GM12878 (cell line): ENCODE data around the gene NHLRC4. TPM values are rescaled to one million over a fixed set of nuclear protein-coding genes. Genes with fewer than 3 reads are reported as not detected.

Experiments
- ASH2L ChIP-seq: fragments of 300-600, 200-600 bp; sonication (generic); IDR thresholded peaks from 2 replicates; pipeline ENCODE4 v1.6.1; 2017; ENCODE audit warnings: low read depth, mild to moderate bottlenecking, borderline replicate concordance
- ATF7 ChIP-seq: fragments of 450-650 bp; IDR thresholded peaks from 2 replicates; pipeline ENCODE4 v1.6.1; 2016; ENCODE audit warnings: low read depth, mild to moderate bottlenecking
- BHLHE40 ChIP-seq, 2 experiments: fragments of 450-650 bp in 1 of 2; IDR thresholded peaks; 2 replicates each; pipeline ENCODE4 v1.6.1; 2011 to 2017; ENCODE audit warnings: low read depth in 2 of 2, borderline replicate concordance in 1 of 2, improper control_type of control experiment in 1 of 2, low read length in 1 of 2, mild to moderate bottlenecking in 1 of 2
- HDAC6 ChIP-seq: fragments of 200-600 bp; sonication (generic); IDR thresholded peaks from one replicate; pipeline ENCODE4 v1.8.0; 2017; ENCODE audit warnings: antibody characterized with exemption; ENCODE audit not compliant: unreplicated experiment
- IKZF2 ChIP-seq, 2 experiments: fragments of 450-650 bp; IDR thresholded peaks; 2 replicates each; pipeline ENCODE4 v1.6.1; 2017; ENCODE audit warnings: mild to moderate bottlenecking in 2 of 2, moderate library complexity in 2 of 2
- MXI1 ChIP-seq: fragments of 150-350 bp; IDR thresholded peaks from 2 replicates; pipeline ENCODE4 v1.6.1; 2011; ENCODE audit warnings: low read depth, mild to moderate bottlenecking, inconsistent platforms, low read length, improper control_type of control experiment
- NRF1 ChIP-seq: conservative IDR thresholded peaks from 2 replicates; pipeline ENCODE4 v1.6.1; 2011; ENCODE audit warnings: mild to moderate bottlenecking, low read depth, low read length, improper control_type of control experiment
- PAX5 ChIP-seq: IDR thresholded peaks from 2 replicates; pipeline ENCODE4 v1.6.1; 2011; ENCODE audit warnings: low read depth, low read length, borderline replicate concordance
- polyA plus RNA-seq, 11 experiments: library from polyadenylated mRNA; depleted of rRNA in 4 of 11; unstranded in 6 of 11; stranded (reverse) in 5 of 11; fragments of >200 nt; fragmentation: Nextera tagmentation in 4 of 11; fragmentation: Illumina TruSeq in 1 of 11; extraction: Ambion mirVana in 4 of 11; extraction: Trizol in 1 of 11; gene quantifications; 1 replicate in 1 of 11; 2 replicates in 10 of 11; pipeline versions ENCODE4 v1.2.1 to v1.2.3, GENCODE V29; 2011 to 2016; ENCODE audit warnings: inconsistent platforms in 2 of 11, missing spikeins in 2 of 11, low read depth in 1 of 11
- total RNA-seq, 4 experiments: library from RNA; depleted of rRNA in 3 of 4; stranded (reverse); fragments of >200 nt in 3 of 4; fragmentation: Illumina TruSeq in 1 of 4; extraction: Trizol in 1 of 4; gene quantifications; 2 replicates each; pipeline versions ENCODE4 v1.2.1 to v1.2.3, GENCODE V29; 2013 to 2021
- TF ChIP-seq, protein P1 (sequence below): fragments of 450-650 bp; formaldehyde crosslinking; IDR thresholded peaks from 2 replicates; pipeline ENCODE4 v1.5.0; 2022; ENCODE audit warnings: mild to moderate bottlenecking, missing genetic modification characterization
- TF ChIP-seq, protein P2 (sequence below): IDR thresholded peaks from 2 replicates; pipeline ENCODE4 v1.6.1; 2011; ENCODE audit warnings: low read depth, low read length, improper control_type of control experiment, borderline replicate concordance
- TF ChIP-seq, protein P3 (sequence below): fragments of 450-650 bp; IDR thresholded peaks from 2 replicates; pipeline ENCODE4 v1.6.1; 2016; ENCODE audit warnings: mild to moderate bottlenecking

The NHLRC4 gene
- total and polyA plus RNA-seq, 10 of the 15 experiments (the other 5 are each of a cell fraction or from before 2014, with no cell fraction given), result 0.07 to 1.1 (median 0.57) TPM; not detected in 3

DNA sequence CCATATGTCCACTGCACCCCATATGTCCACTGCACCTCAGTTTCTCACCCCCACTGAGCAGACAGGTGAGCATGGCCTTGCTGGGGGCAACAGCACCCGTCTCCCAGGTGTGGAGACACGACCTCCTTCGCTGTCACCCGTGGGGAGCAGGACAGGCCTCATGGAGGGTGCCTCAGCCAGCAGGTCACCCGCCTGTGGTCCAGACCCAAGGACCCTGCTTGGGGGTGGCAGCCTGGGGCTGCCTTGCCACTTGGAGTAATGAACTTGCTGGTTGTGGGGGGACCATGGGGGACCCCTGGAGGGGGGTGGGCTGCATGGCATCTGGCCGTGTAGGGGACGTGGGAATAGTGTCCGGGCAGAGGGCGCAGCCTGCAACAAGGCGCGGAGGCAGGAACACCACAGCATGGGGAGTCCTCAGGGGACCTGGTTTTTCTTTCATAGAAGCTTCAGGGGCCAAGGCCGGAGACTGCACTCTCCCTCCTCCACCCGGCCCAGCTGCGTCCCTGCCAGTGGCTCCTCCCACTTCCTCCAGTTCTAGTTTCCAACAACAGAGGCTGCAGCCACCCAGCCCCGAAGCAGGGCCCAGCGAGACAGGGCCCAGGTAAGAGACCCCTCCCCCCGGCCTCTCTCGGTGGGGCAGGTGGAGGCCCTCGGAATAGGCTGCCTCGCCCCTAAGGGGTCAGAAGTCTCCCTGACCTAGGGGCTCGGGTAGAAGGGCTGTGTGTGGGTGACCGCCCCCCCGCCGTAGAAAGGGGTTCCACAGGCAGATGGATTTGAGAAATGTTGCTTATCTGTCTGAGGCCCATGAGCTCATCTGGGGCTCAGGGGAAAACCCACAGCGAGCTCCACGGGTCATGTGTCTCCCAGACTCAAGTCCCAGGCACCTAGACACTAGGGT is at the start of gene NHLRC4 (continued):
- TF ChIP-seq BHLHE40 (IDR thresholded peaks at IDR 0.05; ENCODE audit: borderline replicate concordance in 1 of 2, low read depth in 2 of 2, low read length in 1 of 2), result no peak
- TF ChIP-seq MXI1, result no peak
- TF ChIP-seq ASH2L, result no peak
- TF ChIP-seq IKZF2 (IDR thresholded peaks at IDR 0.05), result 0 out of 4 replicates have a peak, but pooled peaks of 1 of the 2 experiments have one; percentile 15
- TF ChIP-seq, protein P1, sequence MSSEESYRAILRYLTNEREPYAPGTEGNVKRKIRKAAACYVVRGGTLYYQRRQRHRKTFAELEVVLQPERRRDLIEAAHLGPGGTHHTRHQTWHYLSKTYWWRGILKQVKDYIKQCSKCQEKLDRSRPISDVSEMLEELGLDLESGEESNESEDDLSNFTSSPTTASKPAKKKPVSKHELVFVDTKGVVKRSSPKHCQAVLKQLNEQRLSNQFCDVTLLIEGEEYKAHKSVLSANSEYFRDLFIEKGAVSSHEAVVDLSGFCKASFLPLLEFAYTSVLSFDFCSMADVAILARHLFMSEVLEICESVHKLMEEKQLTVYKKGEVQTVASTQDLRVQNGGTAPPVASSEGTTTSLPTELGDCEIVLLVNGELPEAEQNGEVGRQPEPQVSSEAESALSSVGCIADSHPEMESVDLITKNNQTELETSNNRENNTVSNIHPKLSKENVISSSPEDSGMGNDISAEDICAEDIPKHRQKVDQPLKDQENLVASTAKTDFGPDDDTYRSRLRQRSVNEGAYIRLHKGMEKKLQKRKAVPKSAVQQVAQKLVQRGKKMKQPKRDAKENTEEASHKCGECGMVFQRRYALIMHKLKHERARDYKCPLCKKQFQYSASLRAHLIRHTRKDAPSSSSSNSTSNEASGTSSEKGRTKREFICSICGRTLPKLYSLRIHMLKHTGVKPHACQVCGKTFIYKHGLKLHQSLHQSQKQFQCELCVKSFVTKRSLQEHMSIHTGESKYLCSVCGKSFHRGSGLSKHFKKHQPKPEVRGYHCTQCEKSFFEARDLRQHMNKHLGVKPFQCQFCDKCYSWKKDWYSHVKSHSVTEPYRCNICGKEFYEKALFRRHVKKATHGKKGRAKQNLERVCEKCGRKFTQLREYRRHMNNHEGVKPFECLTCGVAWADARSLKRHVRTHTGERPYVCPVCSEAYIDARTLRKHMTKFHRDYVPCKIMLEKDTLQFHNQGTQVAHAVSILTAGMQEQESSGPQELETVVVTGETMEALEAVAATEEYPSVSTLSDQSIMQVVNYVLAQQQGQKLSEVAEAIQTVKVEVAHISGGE, result no peak
- no peak for TF ChIP-seq NRF1
- TF ChIP-seq, protein P2, sequence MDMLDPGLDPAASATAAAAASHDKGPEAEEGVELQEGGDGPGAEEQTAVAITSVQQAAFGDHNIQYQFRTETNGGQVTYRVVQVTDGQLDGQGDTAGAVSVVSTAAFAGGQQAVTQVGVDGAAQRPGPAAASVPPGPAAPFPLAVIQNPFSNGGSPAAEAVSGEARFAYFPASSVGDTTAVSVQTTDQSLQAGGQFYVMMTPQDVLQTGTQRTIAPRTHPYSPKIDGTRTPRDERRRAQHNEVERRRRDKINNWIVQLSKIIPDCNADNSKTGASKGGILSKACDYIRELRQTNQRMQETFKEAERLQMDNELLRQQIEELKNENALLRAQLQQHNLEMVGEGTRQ, result no peak
- TF ChIP-seq HDAC6, result no peak
- TF ChIP-seq, protein P3, sequence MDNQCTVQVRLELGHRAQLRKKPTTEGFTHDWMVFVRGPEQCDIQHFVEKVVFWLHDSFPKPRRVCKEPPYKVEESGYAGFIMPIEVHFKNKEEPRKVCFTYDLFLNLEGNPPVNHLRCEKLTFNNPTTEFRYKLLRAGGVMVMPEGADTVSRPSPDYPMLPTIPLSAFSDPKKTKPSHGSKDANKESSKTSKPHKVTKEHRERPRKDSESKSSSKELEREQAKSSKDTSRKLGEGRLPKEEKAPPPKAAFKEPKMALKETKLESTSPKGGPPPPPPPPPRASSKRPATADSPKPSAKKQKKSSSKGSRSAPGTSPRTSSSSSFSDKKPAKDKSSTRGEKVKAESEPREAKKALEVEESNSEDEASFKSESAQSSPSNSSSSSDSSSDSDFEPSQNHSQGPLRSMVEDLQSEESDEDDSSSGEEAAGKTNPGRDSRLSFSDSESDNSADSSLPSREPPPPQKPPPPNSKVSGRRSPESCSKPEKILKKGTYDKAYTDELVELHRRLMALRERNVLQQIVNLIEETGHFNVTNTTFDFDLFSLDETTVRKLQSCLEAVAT, result no peak
- TF ChIP-seq ATF7, result peak; percentile 60
- no peak for TF ChIP-seq PAX5
- TF ChIP-seq, all 136 proteins: peak for 14
